ENCODE data around the gene USP53. TPM values are rescaled to one million over a fixed set of nuclear protein-coding genes. Genes with fewer than 3 reads are reported as not detected.
A peak's percentile ranks its signal among the peaks of the same experiment; 100 is the strongest.

Gene USP53
- total RNA-seq (59.9 TPM), polyA plus RNA-seq (ENCODE audit: insufficient read depth, low read depth, low replicate concordance) (8.4 TPM)
- long read RNA-seq, donor 1, partial matches to known transcripts: 16 of 17 reads
- long read RNA-seq, donor 1, other reads (novel, unspliced or antisense): 0 of 17 reads
- long read RNA-seq, donor 2, partial matches to known transcripts: 348 of 349 reads
- long read RNA-seq, donor 2, other reads (novel, unspliced or antisense): 0 of 349 reads
- long read RNA-seq, donor 3, partial matches to known transcripts: 12 of 14 reads
- long read RNA-seq, donor 3, other reads (novel, unspliced or antisense): 0 of 14 reads
- long read RNA-seq, donor 4: 0 reads
- long read RNA-seq, donor 5: 0 reads
- long read RNA-seq, donor 6, partial matches to known transcripts: 0 of 2 reads
- long read RNA-seq, donor 6, other reads (novel, unspliced or antisense): 0 of 2 reads
- long read RNA-seq, donor 7, full-length matches to known transcripts: 1 of 20 reads
- long read RNA-seq, donor 7, partial matches to known transcripts: 6 of 20 reads
- long read RNA-seq, donor 7, other reads (novel, unspliced or antisense): 13 of 20 reads
- long read RNA-seq, donor 8, partial matches to known transcripts: 0 of 1 reads
- long read RNA-seq, donor 8, other reads (novel, unspliced or antisense): 0 of 1 reads
- long read RNA-seq, donor 9, partial matches to known transcripts: 11 of 11 reads
- long read RNA-seq, donor 9, other reads (novel, unspliced or antisense): 0 of 11 reads
- long read RNA-seq, donor 10: 0 reads

DNA sequence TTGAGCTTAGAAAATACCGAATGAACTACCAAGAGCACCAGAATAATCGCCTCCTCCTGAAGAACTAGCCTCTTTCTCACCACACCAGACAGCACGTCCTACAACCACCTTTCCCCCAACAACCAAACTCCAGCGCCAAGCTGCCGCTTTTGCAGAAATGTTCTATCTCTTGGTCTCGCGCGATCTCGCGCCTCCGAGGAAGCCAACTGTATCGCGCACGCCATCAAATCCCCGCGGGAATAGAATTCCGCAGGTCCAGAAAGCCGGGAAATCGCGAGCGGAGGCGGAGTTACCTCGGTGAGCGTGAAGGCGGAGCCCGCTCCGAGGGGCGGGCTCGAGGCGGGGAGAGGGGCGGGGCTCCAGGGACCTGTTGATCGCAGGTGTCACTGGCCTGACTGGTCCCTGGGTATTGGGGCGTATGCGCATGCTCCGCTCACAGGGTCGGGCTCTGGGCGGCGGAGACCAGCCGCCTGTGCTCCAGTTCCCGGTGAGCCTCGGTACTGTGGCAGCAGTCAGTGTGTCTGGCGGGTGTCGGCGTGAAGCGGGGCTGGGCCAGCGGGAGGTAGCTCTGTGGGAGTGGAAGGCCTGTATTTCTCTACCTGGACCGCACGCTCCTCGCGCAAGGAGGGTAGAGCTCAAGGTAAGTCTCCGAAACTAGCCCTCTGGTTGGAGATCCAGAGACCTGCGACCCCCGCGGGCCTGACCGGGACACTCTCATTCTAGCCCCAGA, at the start of gene USP53:
Gene USP53 (plus strand): TSS at position 480 of the 730 bp plus-strand sequence. CDS start 27,047 bp downstream, outside the sequence.
- intact Hi-C loops (cut with DNase I): no loop called here
- no peaks in the 10 kb centered on the region for H3K27me3 ChIP-seq (ENCODE audit: control insufficient read depth, insufficient read depth, low read length)
- FAIRE-seq: peak; percentile 90
- H3K9me3 ChIP-seq (ENCODE audit: control insufficient read depth in 2 of 3, insufficient read depth in 1 of 3, low read length in 3 of 3): no peaks in the 10 kb centered on the region
- DNase-seq: peak; percentile 99 to 100 (median 99)
- peak within 1 kb of the TSS; percentile 94 to 97 (median 96) for H3K9ac ChIP-seq (ENCODE audit: low read length in 3 of 3)
- H3K4me3 ChIP-seq (ENCODE audit: low read length in 3 of 3): peak within 1 kb of the TSS; percentile 88 to 98 (median 96)
- H3K36me3 ChIP-seq (ENCODE audit: control insufficient read depth in 2 of 3, insufficient read depth in 3 of 3, low read length in 3 of 3): peaks cover 0 to under 1% (median 0%) of the 10 kb centered on the region in 3 donors
- TF ChIP-seq, protein P1, sequence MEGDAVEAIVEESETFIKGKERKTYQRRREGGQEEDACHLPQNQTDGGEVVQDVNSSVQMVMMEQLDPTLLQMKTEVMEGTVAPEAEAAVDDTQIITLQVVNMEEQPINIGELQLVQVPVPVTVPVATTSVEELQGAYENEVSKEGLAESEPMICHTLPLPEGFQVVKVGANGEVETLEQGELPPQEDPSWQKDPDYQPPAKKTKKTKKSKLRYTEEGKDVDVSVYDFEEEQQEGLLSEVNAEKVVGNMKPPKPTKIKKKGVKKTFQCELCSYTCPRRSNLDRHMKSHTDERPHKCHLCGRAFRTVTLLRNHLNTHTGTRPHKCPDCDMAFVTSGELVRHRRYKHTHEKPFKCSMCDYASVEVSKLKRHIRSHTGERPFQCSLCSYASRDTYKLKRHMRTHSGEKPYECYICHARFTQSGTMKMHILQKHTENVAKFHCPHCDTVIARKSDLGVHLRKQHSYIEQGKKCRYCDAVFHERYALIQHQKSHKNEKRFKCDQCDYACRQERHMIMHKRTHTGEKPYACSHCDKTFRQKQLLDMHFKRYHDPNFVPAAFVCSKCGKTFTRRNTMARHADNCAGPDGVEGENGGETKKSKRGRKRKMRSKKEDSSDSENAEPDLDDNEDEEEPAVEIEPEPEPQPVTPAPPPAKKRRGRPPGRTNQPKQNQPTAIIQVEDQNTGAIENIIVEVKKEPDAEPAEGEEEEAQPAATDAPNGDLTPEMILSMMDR (IDR thresholded peaks at IDR 0.05; ENCODE audit: borderline replicate concordance, extremely low read depth, insufficient read depth): no peak
- no peaks in the 10 kb centered on the region for H3K4me1 ChIP-seq (ENCODE audit: control insufficient read depth in 2 of 3, insufficient read depth in 2 of 3, low read depth in 1 of 3, low read length in 3 of 3)
- H3K27ac ChIP-seq (ENCODE audit: low read depth in 2 of 2, low read length in 2 of 2): peak within 1 kb of the TSS; percentile 92 to 96

GRCh38 chr4:119165767-119166166, 46.7 kb upstream of the USP53 start:
- Histone ChIP-seq H3K9me3 (ENCODE audit: control insufficient read depth in 2 of 3, insufficient read depth in 1 of 3, low read length in 3 of 3) (no peaks in the 10 kb centered on the region), H3K27ac (ENCODE audit: low read depth in 2 of 2, low read length in 2 of 2) (no peak overlapping the region), H3K4me1 (ENCODE audit: control insufficient read depth in 2 of 3, insufficient read depth in 2 of 3, low read depth in 1 of 3, low read length in 3 of 3) (no peaks in the 10 kb centered on the region), H3K36me3 (ENCODE audit: control insufficient read depth in 2 of 3, insufficient read depth in 3 of 3, low read length in 3 of 3) (no peaks in the 10 kb centered on the region), H3K9ac (ENCODE audit: low read length in 3 of 3) (no peak overlapping the region), H3K4me3 (ENCODE audit: low read length in 3 of 3) (no peak overlapping the region), H3K27me3 (ENCODE audit: control insufficient read depth, insufficient read depth, low read length) (no peaks in the 10 kb centered on the region)
- intact Hi-C loops (cut with DNase I): no loop called here
- TF ChIP-seq, protein P1 (IDR thresholded peaks at IDR 0.05; ENCODE audit: borderline replicate concordance, extremely low read depth, insufficient read depth): no peak
- FAIRE-seq: no peak
- no peak for DNase-seq

DNA sequence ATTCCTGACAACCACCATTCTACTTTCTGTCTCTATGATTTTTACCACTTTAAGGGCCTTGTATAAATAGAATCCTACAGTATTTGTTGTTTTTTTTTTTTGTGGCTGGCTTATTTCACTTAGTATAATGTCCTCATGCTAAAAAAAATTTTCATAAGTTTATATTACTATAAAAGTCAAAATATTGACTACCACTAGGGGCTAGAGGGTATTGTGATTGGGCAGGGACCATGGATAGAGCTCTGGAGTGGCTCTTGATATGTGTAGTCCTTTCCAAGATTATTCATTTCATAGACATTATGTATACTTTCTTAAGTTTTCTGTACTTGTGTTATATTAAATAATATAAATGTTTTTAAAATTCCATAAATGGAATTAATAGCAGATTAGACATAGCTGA, 42.3 kb upstream of the USP53 start:
- Histone ChIP-seq H3K9me3 (ENCODE audit: control insufficient read depth in 2 of 3, insufficient read depth in 1 of 3, low read length in 3 of 3) (no peaks in the 10 kb centered on the region), H3K27ac (ENCODE audit: low read depth in 2 of 2, low read length in 2 of 2) (no peak overlapping the region), H3K4me1 (ENCODE audit: control insufficient read depth in 2 of 3, insufficient read depth in 2 of 3, low read depth in 1 of 3, low read length in 3 of 3) (no peaks in the 10 kb centered on the region), H3K27me3 (ENCODE audit: control insufficient read depth, insufficient read depth, low read length) (no peaks in the 10 kb centered on the region), H3K36me3 (ENCODE audit: control insufficient read depth in 2 of 3, insufficient read depth in 3 of 3, low read length in 3 of 3) (no peaks in the 10 kb centered on the region), H3K9ac (ENCODE audit: low read length in 3 of 3) (no peak overlapping the region), H3K4me3 (ENCODE audit: low read length in 3 of 3) (no peak overlapping the region)
- TF ChIP-seq, protein P1 (IDR thresholded peaks at IDR 0.05; ENCODE audit: borderline replicate concordance, extremely low read depth, insufficient read depth): no peak
- no peak for FAIRE-seq
- no peak for DNase-seq
- intact Hi-C loops (cut with DNase I): no loop called here

Data from kidney (tissue), 22 donors.